GM23248 (cell line): ENCODE measurements around the gene WDR48. TPM values are rescaled to one million over a fixed set of nuclear protein-coding genes. Genes with fewer than 3 reads are reported as not detected.

Source experiments
- DNase-seq: peaks from one replicate; pipeline ENCODE4 v3.0.0-alpha.2; 2015
- H2AFZ ChIP-seq: fragments of 200-600 bp; sonication (generic); 2 replicates; pipeline ENCODE4 v1.6.1; 2016; ENCODE audit warnings: antibody characterized with exemption
- H3F3A ChIP-seq: fragments of 200-600 bp; sonication (generic); 2 replicates; pipeline ENCODE4 v1.6.1; 2016; ENCODE audit warnings: mild to moderate bottlenecking, antibody characterized with exemption, mixed run types; ENCODE audit not compliant: insufficient read depth
- H3K27ac ChIP-seq: fragments of 200-600 bp; sonication (generic); 2 replicates; pipeline ENCODE4 v1.5.1; 2016; ENCODE audit warnings: mild to moderate bottlenecking
- H3K27me3 ChIP-seq: fragments of 200-600 bp; sonication (generic); replicated peaks from 2 replicates; pipeline ENCODE4 v1.6.1; 2016; ENCODE audit warnings: mild to moderate bottlenecking; ENCODE audit not compliant: insufficient read depth
- H3K36me3 ChIP-seq: fragments of 200-600 bp; sonication (generic); 2 replicates; pipeline ENCODE4 v1.6.1; 2016; ENCODE audit warnings: low read depth, mild to moderate bottlenecking
- H3K4me1 ChIP-seq: fragments of 200-600 bp; sonication (generic); 2 replicates; pipeline ENCODE4 v1.6.1; 2016; ENCODE audit warnings: mild to moderate bottlenecking; ENCODE audit not compliant: insufficient read depth
- H3K4me2 ChIP-seq: fragments of 200-600 bp; sonication (generic); one replicate; pipeline ENCODE4 v1.6.1; 2016; ENCODE audit warnings: mild to moderate bottlenecking; ENCODE audit not compliant: unreplicated experiment
- H3K4me3 ChIP-seq: fragments of 200-600 bp; sonication (generic); 2 replicates; pipeline ENCODE4 v1.5.1; 2016; ENCODE audit warnings: mild to moderate bottlenecking
- H3K79me2 ChIP-seq: fragments of 200-600 bp; sonication (generic); 2 replicates; pipeline ENCODE4 v1.6.1; 2016; ENCODE audit warnings: mild to moderate bottlenecking; ENCODE audit not compliant: insufficient read depth
- H3K9ac ChIP-seq: fragments of 200-600 bp; sonication (generic); 2 replicates; pipeline ENCODE4 v1.6.1; 2016; ENCODE audit warnings: mild to moderate bottlenecking
- H3K9me2 ChIP-seq: fragments of 200-600 bp; sonication (generic); 2 replicates; pipeline ENCODE4 v1.6.1; 2016; ENCODE audit warnings: mixed run types, mild to moderate bottlenecking, moderate library complexity; ENCODE audit not compliant: insufficient read depth
- H3K9me3 ChIP-seq: fragments of 200-600 bp; sonication (generic); one replicate; pipeline ENCODE4 v1.6.1; 2017; ENCODE audit warnings: low read depth
- H4K20me1 ChIP-seq: fragments of 200-600 bp; sonication (generic); 2 replicates; pipeline ENCODE4 v1.6.0; 2016; ENCODE audit not compliant: insufficient read depth
- EZH2 ChIP-seq: fragments of 200-600 bp; sonication (generic); IDR thresholded peaks from 2 replicates; pipeline ENCODE4 v1.6.1; 2018; ENCODE audit warnings: antibody characterized with exemption, mild to moderate bottlenecking; ENCODE audit not compliant: insufficient read depth, poor library complexity, severe bottlenecking
- EZH2phosphoT487 ChIP-seq: fragments of 200-600 bp; sonication (generic); IDR thresholded peaks from 2 replicates; pipeline ENCODE4 v1.6.1; 2018; ENCODE audit warnings: antibody characterized with exemption, moderate library complexity, mild to moderate bottlenecking, low read depth; ENCODE audit not compliant: insufficient read depth
- WGBS, 2 experiments: methylation state at CpG; one replicate each; pipeline ENCODE4 v1.1.6; 2015 to 2017; ENCODE audit warnings: low lambda C conversion rate in 2 of 2, low coverage in 1 of 2; ENCODE audit errors: missing lambda C conversion rate in 2 of 2; 5-methylcytosine and 5-hydroxymethylcytosine counted together
- in situ Hi-C: fragments of 300-500 bp; cut with MboI; formaldehyde crosslinking; loops from 2 replicates; pipeline ENCODE4 v1.15.0; 2020
- polyA plus RNA-seq: library from polyadenylated mRNA; unstranded; fragments of >200 nt; fragmentation: Nextera tagmentation; extraction: Ambion mirVana; gene quantifications from 2 replicates; pipeline ENCODE4 v1.2.1, GENCODE V29; 2016
- total RNA-seq: library from RNA; depleted of rRNA; stranded (reverse); fragments of >200 nt; shearing (Covaris generic); gene quantifications from 2 replicates; pipeline ENCODE4 v1.2.3, GENCODE V29; 2014

The WDR48 gene
- total and polyA plus RNA-seq, 2 experiments from 2014 or later: 25.7 to 29.7 TPM

GRCh38 chr3:39103324-39103693 is 51.5 kb downstream of the WDR48 start:
- 72 to 77% methylated on average over 4 of the region's 4 CpGs for WGBS, 2 experiments
- H3K9me2 ChIP-seq: no peaks in the 10 kb centered on the region
- in situ Hi-C loops: no loop called here
- 0 out of 2 replicates have a peak, but pooled peaks cover 6% of the 10 kb centered on the region for H4K20me1 ChIP-seq
- peaks cover 65% of the 10 kb centered on the region for H3K79me2 ChIP-seq
- H3F3A ChIP-seq: no peaks in the 10 kb centered on the region; the same call in 1 of the 2 replicates
- no peak overlapping the region for H3K4me3 ChIP-seq
- peaks cover 14% of the 10 kb centered on the region; the same call in 1 of the 2 replicates for H3K4me1 ChIP-seq
- peak; percentile 29 for DNase-seq
- no peaks in the 10 kb centered on the region for H3K9me3 ChIP-seq
- H3K9ac ChIP-seq: no peak overlapping the region
- TF ChIP-seq EZH2phosphoT487 (no peak), EZH2 (no peak)
- no peaks in the 10 kb centered on the region for H3K27me3 ChIP-seq
- no peak overlapping the region for H3K4me2 ChIP-seq
- H2AFZ ChIP-seq: no peak overlapping the region
- no peaks in the 10 kb centered on the region; the same call in 1 of the 2 replicates for H3K36me3 ChIP-seq
- H3K27ac ChIP-seq: no peak overlapping the region

- no peak for DNase-seq
- in situ Hi-C loops: no loop called here
- no peak overlapping the region for H3K9ac ChIP-seq
- H3K27me3 ChIP-seq: no peaks in the 10 kb centered on the region
- H3K9me3 ChIP-seq: no peaks in the 10 kb centered on the region
- no peak overlapping the region for H3K4me3 ChIP-seq
- TF ChIP-seq EZH2phosphoT487 (no peak), EZH2 (no peak)
- H3K36me3 ChIP-seq: no peaks in the 10 kb centered on the region
- H4K20me1 ChIP-seq: 0 out of 2 replicates have a peak, but pooled peaks cover 6% of the 10 kb centered on the region
- WGBS, 2 experiments: 83 to 93% methylated on average over 6 of the region's 6 CpGs
- H3K79me2 ChIP-seq: peaks cover 65% of the 10 kb centered on the region
- no peak overlapping the region for H2AFZ ChIP-seq
- H3F3A ChIP-seq: no peaks in the 10 kb centered on the region; the same call in 1 of the 2 replicates
- H3K27ac ChIP-seq: no peak overlapping the region
- H3K9me2 ChIP-seq: no peaks in the 10 kb centered on the region
- H3K4me2 ChIP-seq: no peak overlapping the region
- peaks cover 14% of the 10 kb centered on the region; the same call in 1 of the 2 replicates for H3K4me1 ChIP-seq
Measured at GRCh38 chr3:39103791-39104552, 52.2 kb downstream of the WDR48 start.

DNA sequence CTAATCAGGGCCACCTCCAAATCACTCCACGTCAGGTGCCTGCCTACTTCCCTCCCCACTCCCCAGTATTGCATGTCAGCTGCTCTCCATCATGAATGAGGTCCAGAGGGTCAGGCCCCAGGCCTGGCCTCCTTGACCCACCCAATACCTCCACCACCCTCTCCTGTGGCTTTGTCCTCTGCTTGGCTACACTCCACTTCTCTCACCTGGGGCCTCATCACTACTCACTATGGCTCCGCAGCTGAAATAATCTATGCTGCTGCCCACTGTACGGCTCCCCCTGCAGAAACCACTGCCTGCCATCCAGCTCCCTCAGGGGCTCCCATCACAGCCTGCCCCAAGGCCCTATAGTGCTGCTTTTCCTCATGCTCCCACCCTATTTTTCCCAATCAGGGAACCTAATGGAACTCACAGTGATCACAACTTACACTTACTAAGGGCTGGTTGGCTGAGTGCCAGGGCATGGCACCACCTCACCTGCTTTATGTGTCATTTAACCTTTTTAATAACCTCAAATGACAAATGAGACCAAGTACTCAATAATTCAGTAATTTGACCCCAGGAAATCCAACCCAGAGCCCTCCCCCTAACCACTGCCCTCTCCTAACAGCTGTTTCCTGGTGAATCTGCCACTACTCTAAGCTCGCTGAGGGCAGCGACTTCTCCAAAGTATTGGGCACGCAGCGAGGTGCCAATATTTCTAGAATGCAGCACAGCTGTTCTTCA is 53.3 kb downstream of the WDR48 start:
- peak; percentile 14 for DNase-seq
- Histone ChIP-seq H3K27ac (no peak overlapping the region), H3K27me3 (no peaks in the 10 kb centered on the region), H3K9ac (no peak overlapping the region), H3K9me2 (no peaks in the 10 kb centered on the region), H3F3A (no peaks in the 10 kb centered on the region; the same call in 1 of the 2 replicates), H4K20me1 (0 out of 2 replicates have a peak, but pooled peaks cover 6% of the 10 kb centered on the region), H3K4me3 (no peak overlapping the region), H2AFZ (no peak overlapping the region), H3K36me3 (no peaks in the 10 kb centered on the region), H3K79me2 (peaks cover 65% of the 10 kb centered on the region), H3K4me1 (peaks cover 14% of the 10 kb centered on the region; the same call in 1 of the 2 replicates), H3K4me2 (peak overlapping the region; percentile 93), H3K9me3 (no peaks in the 10 kb centered on the region)
- TF ChIP-seq EZH2 (no peak), EZH2phosphoT487 (no peak)
- in situ Hi-C loops: no loop called here
- WGBS, 2 experiments: 88 to 89% methylated on average over 7 of the region's 7 CpGs

- H3K36me3 ChIP-seq: no peaks in the 10 kb centered on the region
Measured at GRCh38 chr3:39105687-39106063, 53.9 kb downstream of the WDR48 start.

More at GRCh38 chr3:39105687-39106063, 53.9 kb downstream of the WDR48 start:
- DNase-seq: no peak
- Histone ChIP-seq H3K4me2 (peak overlapping the region; percentile 93), H3K27me3 (no peaks in the 10 kb centered on the region), H3K79me2 (peaks cover 62% of the 10 kb centered on the region), H4K20me1 (0 out of 2 replicates have a peak, but pooled peaks cover 6% of the 10 kb centered on the region), H3K27ac (no peak overlapping the region), H3F3A (no peaks in the 10 kb centered on the region; the same call in 1 of the 2 replicates), H3K9me2 (no peaks in the 10 kb centered on the region), H3K9me3 (no peaks in the 10 kb centered on the region), H2AFZ (no peak overlapping the region), H3K4me1 (peaks cover 14% of the 10 kb centered on the region; the same call in 1 of the 2 replicates), H3K9ac (peak overlapping the region; percentile 96), H3K4me3 (peak overlapping the region; percentile 88)
- no peak for TF ChIP-seq EZH2phosphoT487
- no peak for TF ChIP-seq EZH2
- WGBS, 2 experiments: 77 to 78% methylated on average over 3 of the region's 3 CpGs
- in situ Hi-C loops: no loop called here
